SHP77 treated with DMSO at 0.1 percent for 48 hours (cell line): ENCODE measurements around the gene PTGER4.
"Not testable (repeated sequence)": the region's sequence is repeated elsewhere in the genome, so short reads cannot be mapped to it uniquely, and the experiment has no call there.

Source experiments
- DNase-seq: peaks from one replicate; lab custom pipeline; 2025; lab: John Stamatoyannopoulos, UW

The PTGER4 gene

DNA sequence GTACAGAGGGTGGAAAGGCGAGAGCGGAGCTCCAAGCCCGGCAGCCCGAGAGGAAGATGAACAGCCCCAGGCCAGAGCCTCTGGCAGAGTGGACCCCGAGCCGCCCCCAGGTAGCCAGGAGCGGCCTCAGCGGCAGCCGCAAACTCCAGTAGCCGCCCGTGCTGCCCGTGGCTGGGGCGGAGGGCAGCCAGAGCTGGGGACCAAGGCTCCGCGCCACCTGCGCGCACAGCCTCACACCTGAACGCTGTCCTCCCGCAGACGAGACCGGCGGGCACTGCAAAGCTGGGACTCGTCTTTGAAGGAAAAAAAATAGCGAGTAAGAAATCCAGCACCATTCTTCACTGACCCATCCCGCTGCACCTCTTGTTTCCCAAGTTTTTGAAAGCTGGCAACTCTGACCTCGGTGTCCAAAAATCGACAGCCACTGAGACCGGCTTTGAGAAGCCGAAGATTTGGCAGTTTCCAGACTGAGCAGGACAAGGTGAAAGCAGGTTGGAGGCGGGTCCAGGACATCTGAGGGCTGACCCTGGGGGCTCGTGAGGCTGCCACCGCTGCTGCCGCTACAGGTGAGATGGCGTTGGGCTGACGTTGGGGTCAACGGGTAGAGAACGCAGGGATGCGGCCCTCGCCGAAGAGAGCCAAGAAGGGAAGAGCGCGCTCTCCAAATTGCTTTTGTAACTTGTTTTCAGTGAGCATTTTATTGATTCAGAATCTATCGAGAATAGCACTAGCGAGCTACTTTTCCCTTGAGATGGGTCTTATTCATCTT is at the start of gene PTGER4:
Gene PTGER4, plus strand, starts transcription at position 3 of the 769 bp plus-strand sequence. CDS start 1,079 bp downstream, outside the sequence.
- DNase-seq = no peak

DNA sequence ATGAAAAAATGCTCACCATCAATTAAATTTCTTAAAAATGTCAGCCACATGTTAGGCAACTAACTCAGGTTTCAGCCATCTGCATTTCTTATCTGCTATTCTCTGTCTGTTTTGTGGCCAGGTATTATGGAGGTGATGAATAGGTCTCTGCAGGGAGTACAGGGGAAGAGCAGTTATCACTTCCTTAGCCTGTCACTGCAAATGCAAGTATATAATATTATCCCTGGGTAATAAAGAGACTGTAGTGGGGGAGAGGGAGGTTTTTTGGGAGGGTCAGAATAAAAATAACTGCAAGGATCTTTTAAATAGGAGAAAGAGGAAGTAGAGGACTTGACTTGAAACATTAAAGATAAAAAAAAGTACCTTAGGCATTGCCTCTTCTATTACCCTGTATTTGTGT is 49.6 kb upstream of the PTGER4 start:
- no peak for DNase-seq

DNA sequence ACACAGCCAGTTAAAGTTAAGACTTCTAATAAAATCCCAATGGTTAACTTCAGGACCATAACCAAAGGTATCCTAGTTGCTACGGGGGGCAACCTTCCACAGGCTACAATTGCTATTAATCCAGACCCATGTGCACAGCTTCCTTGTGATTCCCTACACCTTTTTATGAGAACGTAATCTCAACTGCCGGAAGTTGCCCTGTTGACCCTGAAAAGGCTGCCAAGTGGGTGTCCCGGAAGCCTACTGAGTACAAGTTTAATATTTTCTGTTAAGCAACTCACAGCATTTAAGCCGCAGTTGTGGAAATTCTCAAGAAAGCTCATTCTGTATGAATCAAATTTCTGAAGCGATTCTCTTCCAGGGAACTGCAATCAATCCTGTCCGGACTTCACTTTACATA is 48.5 kb upstream of the PTGER4 start:
- no peak for DNase-seq

DNA sequence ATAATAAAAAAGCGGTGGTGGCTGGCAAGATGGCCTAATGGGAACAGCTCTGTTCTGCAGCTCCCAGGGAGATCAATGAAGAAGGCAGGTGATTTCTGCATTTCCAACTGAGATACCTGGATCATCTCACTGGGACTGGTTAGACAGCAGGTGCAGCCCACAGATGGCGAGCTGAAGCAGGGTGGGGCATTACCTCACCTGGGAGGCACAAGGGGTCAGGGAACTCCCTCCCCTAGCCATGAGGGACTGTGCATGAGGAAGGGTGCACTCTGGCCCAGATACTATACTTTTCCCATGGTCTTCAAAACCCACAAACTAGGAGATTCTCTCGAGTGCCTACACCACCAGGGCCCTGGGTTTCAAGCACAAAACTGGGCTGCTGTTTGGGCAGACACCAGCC is 45.6 kb upstream of the PTGER4 start:
- no peak for DNase-seq

DNA sequence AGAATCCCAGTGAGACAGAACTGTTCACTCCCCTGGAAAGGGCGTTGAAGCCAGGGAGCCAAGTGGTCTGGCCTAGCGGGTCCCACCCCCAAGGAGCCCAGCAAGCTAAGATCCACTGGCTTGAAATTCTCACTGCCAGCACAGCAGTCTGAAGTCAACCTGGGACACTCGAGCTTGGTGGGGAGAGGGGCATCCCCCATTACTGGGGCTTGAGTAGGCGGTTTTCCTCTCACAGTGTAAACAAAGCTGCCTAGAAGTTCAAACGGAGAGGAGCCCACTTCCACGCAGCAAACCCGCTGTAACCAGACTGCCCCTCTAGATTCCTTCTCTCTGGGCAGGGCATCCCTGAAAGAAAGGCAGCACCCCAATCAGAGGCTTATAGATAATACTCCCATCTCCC is 45.1 kb upstream of the PTGER4 start:
- no peak for DNase-seq

DNA sequence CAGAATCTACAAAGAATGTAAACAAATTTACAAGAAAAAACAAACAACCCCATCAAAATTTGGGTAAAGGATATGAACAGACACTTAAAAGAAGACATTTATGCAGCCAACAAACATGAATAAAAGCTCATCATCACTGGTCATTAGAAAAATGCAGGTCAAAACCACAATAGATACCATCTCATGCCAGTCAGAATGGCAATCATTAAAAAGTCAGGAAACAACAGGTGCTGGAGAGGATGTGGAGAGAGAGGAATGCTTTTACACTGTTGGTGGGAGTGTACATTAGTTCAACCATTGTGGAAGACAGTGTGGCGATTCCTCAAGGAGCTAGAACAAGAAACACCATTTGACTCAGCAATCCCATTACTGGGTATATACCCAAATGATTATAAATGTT is 40.2 kb upstream of the PTGER4 start:
- DNase-seq = not testable (repeated sequence)

DNA sequence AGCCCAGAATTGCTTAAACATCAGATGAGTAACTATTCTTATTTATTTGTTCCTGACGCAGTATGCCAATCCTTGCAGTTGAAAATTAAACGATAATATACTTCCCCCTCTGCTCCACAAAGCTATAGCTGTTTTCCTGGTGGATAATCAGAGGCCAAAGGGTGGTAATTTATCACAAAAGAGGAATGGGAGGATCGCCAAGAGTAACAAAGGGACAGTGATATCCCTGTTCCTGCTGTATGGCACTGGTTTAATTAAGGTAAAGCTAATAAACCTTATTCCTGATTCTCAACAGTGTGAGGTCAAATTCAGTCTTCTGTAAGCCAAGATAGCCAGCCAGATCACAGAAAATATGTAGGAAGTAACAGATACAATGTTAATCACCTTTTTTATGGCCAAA is 33.4 kb upstream of the PTGER4 start:
- DNase-seq = no peak

DNA sequence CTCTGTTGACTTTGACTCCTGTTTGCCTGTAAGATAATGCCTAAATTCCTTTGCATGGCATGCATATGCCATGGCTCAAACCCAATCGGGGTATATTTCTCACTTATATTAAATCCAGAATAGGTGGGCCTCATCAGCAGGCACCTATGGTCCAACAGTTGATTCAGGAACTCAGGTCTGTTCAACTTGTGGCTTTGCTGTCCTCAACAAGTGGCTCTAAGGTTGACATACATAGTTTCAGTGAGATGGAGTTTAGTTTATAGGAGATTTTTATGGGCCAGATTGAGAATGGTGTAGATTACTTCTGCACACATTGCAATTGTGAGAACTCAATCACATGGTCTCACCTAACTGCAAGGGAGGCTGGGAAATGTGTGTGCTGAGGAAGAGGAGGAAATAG is 31.6 kb upstream of the PTGER4 start:
- DNase-seq = no peak

DNA sequence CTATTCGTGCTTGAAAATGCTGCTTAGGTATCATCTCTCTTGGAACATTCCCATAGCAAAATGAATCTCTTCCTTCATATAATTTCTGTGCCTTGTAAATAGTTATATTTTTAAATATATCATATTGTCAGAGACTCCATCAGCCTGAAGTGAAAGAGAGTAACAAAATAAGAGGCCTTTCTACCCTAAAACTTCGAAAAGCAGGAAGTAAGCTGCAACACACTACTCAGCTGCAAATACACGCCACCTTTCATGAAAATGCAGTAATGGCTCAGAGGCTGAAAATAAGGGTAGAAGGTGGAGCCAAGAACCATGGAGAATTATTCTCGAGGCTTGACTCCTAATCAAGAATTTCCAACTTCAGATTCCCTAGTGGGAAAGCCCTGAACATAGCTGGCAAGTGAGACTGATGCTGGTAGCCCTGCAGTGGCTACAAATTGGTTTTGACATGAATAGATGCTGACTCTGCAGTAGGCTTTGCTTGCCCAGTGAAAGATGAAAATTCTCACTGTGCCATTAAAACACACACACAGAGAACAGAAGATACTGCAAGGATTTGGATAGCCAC is 30.2 kb upstream of the PTGER4 start:
- DNase-seq = no peak

DNA sequence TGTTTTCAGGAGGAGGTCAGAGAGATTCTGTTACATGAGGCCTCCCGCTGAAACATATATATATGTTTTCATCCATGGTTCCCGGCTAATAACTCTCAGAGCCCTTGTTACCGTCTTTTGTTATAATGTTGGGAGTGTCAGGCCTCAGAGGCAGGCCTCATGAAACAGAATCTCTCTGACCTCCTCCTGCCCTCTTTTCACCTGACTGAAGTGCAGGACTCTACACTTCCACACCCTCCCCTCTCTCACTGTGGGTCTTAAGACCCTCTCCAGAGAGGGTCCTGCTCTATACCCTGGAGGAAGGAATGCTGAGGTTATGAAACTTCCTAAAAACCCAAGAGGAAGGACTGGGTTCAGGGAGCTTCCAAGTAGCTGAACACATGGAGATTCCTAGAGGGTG is 28.5 kb upstream of the PTGER4 start:
- no peak for DNase-seq

DNA sequence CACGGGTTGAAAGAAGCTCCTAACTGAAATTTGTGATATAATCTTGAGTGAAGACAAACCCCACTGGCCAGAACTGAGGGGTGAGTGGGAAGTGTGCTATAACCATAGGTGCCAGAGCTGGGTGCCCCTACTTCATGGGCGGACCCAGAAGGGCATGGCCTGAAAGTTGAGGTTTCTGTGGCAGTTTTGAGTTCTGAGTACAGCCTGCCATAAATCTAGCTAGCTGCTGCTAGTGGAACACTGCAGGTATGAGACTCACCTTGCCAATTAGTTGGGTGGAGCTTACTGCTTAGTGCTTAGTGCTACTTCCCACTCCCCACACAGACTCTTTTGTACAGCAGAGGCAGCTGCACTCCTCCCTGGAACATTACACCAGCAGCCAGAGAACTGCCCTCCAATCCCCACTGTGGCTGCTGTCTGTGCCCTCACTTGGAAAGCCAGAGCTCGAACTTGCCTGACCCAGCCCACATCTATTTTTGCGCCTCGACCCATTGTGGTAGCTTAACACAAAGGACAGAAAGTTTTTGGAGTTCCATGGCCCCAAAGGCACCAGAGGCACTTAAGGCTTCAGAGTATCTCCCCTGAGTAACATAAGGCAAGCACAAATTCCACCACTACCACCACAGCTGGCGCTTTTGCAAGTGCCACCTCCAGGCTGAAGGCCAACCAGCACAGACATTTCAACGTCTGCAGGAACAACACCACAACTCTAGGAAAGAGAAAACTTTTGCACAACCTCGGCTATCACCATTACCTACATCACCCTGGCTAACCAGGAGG is 27.1 kb upstream of the PTGER4 start:
- no peak for DNase-seq

DNA sequence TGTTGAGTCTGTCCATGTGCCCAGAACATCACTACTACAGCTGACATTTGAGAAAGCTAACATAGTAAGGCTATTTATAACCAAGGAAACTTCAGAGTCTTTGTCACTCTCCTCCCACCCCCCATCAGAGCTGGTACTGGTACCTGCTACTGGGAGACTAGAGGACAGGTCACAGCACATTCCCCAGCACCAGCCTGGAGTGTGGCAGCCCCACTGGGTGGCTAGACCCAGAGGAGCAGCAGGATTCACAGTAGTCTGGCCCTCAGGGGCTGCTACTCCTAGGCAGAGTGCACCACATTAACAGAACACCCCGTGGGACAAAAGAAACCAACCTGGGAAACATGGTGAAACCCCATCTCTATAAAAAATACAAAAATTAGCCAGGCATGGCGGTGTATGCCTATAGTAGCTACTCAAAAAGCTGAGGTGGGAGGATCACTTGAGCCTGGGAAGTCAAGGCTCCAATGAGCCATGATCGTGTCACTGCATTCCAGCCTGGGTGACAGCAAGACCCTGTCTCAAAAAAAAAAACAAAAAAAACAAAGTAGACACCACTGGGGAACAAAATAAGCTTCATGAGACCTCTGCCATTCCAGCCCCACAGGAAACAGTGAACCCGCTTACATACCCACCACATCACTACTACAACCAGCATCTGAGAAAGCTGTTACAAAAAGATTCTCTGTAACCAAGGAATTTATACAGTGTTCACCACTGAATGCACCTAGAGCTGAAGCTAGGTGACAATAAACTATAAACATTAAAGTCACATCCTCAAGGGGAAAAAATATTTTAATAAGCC is 26.3 kb upstream of the PTGER4 start:
- DNase-seq = no peak

DNA sequence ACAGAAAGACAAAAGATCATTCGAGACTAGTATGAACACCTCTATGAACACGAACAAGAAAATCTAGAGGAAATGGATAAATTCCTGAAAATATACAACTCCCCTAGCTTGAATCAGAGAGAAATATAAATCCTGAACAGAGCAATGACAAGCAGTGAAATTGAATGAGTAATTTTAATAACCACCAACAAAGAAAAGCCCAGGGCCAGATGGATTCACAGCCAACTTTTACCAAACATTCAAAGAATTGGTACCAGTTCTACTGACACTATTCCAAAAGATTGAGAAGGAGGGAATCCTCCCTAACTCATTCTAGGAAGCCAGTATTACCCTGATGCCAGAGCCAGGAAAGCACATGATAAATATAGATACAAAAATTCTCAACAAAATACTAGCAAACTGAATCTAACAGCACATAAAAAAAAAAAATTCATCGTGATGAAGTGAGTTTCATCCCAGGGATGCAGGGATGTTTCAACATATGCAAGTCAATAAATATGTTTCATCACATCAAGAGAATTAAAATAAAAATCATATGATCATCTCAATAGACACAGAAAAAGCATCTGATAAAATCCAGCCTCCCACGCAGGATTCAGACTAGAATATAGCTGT is 25.2 kb upstream of the PTGER4 start:
- no peak for DNase-seq

DNA sequence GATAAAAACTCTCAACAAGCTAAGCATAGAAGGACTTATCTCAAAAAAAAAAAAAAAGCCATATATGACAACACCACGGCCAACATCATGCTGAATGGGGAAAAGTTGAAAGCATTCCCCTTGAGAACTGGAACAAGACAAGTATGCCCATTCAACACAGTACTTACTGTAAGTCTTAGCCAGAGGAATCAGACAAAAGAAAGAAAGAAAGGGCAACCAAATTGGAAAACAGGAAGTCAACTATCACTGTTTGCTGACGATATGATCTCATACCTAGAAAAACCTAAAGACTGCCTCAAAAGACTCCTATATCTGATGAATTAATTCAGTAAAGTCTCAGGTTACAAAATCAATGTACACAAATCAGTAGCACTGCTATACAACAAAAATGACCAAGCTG is 24.6 kb upstream of the PTGER4 start:
- no peak for DNase-seq

DNA sequence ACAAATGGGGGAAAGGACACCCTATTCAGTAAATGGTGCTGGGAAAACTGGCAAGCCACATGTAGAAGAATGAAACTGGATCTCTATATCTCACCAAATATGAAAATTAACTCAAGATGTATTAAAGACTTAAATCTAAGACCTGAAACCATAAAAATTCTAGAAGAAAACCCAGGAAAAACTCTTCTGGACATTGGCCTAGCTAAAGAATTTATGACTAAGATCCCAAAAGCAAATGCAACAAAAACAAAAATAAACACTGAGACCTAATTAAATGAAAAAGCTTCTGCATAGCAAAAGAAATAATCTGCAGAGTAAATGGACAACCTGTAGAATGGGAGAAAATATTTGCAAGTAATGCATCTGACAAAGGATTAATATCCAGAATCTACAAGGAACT is 23.6 kb upstream of the PTGER4 start:
- not testable (repeated sequence) for DNase-seq

DNA sequence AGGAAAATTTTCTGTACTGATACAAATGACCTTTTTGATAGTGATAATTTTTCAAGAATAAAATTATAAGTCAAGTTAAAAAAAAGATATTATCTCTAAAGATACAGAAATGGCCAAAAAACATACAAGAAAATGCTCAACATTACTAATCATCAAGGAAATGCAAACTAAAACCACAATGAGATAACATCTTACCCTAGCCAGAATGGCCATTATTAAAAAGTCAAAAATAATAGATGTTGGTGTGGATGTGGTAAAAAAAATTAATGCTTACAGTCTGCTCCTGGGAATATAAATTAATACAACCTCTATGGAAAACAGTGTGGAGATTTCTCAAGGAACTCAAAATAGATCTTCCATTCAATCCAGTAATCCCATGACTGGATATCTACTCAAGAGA is 22.9 kb upstream of the PTGER4 start:
- no peak for DNase-seq

DNA sequence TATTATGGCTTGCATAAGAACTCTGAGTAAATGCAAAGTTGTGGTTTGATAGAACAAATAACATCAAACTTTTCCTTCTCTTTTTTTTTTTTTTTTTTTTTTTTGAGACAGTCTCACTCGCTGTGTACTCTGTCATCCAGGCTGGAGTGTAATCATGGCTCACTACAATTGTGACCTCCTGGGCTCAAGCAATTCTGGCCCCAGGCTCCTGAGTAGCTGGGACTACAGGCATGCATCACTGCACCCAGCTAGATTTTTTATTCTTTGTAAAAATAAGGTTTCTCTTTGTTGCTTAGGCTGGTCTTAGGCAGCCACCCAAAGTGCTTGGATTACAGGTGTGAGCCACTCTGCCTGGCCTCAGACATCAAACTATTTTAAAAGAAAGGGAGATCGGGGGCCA is 19.0 kb upstream of the PTGER4 start:
- DNase-seq = no peak

DNA sequence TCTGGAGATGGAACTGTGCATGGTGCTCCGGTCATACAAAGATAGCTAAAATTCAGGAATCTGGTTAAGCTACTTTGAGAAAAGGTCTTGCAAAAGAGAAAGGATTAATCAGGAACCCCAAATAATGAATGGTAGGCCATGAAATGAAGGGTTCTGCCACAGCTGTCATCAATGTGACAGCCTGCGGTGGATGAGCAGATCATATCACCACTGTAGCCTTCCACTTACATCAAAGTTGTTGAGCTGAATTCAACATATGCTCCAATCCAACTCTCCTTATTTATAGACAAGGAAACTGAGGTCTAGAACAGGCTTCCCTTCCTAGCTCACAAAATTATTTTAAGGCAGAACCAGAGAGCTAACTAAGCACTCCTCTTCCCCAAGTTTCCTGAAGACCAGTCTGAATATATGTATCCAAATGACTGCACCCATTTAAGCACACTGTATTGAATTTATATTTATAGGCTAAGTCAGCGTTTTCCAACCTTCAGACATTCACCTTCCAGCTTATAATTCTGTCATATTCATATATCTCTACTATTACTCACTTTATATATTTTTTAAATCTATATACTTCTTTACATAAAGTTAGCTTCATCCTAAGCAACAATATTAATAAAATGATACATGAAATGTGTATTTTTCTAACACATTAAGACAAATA is 13.9 kb upstream of the PTGER4 start:
- DNase-seq = no peak

DNA sequence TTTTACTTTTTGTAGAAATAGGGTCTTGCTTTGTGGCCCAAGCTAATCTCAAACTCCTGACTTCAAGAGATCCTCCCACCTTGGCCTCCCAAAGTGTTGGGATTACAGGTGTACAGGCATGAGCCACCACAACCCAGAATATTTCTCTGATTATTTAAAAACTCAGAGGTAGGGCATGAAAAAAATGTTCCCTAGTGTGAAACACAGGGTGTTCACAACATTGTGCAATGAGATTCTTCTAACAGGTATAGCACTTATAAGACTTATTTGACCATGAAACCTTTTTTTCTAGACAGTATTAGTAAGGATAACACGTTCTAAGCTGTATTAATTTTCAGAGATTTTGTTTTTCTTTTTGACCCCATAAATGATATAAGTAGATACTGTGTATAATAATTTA is 13.1 kb upstream of the PTGER4 start:
- DNase-seq = no peak

DNA sequence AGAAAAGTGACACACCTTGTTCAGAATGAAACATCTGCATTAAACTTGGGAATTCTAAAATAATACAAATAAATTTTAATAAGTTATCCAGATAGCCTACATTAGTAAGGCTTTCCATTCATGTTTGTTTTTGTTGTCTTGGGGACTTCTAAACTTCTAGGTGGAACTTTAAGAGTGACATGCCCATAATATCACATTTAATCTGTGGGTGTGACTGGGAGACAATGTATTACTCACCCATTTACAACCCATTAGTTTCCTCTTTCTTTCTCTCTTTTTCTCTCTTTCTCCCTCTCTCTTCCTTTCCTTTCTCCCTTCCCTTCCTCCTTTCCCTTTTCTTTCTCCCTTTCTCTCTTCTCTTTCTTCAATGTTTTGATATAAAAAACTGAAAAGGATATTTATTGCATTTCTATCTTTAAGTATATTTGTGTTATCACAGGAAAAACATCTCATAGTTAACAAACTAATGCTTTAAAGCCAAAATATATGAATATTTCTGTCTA is 12.5 kb upstream of the PTGER4 start:
- no peak for DNase-seq
